Neural progenitor cell (in vitro differentiated cells): Measurements from ENCODE around the gene S100A9. TPM values are rescaled to one million over a fixed set of nuclear protein-coding genes. Genes with fewer than 3 reads are reported as not detected.

Source experiments
- DNase-seq: peaks from one replicate; pipeline ENCODE4 v3.0.0-alpha.2; 2016; ENCODE audit warnings: low spot score
- H2AFZ ChIP-seq: fragments of 200-600 bp; sonication (generic); replicated peaks from 2 replicates; pipeline ENCODE4 v1.6.1; 2016; ENCODE audit warnings: antibody characterized with exemption
- H3F3A ChIP-seq: fragments of 200-600 bp; sonication (generic); 2 replicates; pipeline ENCODE4 v1.6.1; 2016; ENCODE audit warnings: antibody characterized with exemption, low read depth
- H3K27ac ChIP-seq: fragments of 200-600 bp; sonication (generic); 2 replicates; pipeline ENCODE4 v1.5.1; 2016; ENCODE audit warnings: mild to moderate bottlenecking
- H3K27me3 ChIP-seq: fragments of 200-600 bp; sonication (generic); 2 replicates; pipeline ENCODE4 v1.6.1; 2016; ENCODE audit warnings: mild to moderate bottlenecking, moderate library complexity
- H3K36me3 ChIP-seq: fragments of 200-600 bp; sonication (generic); 2 replicates; pipeline ENCODE4 v1.5.1; 2016
- H3K4me1 ChIP-seq: fragments of 200-600 bp; sonication (generic); 2 replicates; pipeline ENCODE4 v1.6.1; 2016; ENCODE audit warnings: mixed run types
- H3K4me2 ChIP-seq: fragments of 200-600 bp; sonication (generic); 2 replicates; pipeline ENCODE4 v1.6.1; 2016
- H3K4me3 ChIP-seq: fragments of 200-600 bp; sonication (generic); 2 replicates; pipeline ENCODE4 v1.5.1; 2016
- H3K79me2 ChIP-seq: fragments of 200-600 bp; sonication (generic); 2 replicates; pipeline ENCODE4 v1.6.1; 2016; ENCODE audit warnings: low read depth
- H3K9ac ChIP-seq: fragments of 200-600 bp; sonication (generic); 2 replicates; pipeline ENCODE4 v1.6.1; 2016
- H3K9me3 ChIP-seq: fragments of 200-600 bp; sonication (generic); 2 replicates; pipeline ENCODE4 v1.5.1; 2016; ENCODE audit warnings: low read depth
- H4K20me1 ChIP-seq: fragments of 200-600 bp; sonication (generic); 2 replicates; pipeline ENCODE4 v1.6.1; 2016; ENCODE audit warnings: low read depth
- H3K27ac Mint-ChIP-seq: 3 replicates; pipeline ENCODE4 v1.8.0; 2021; ENCODE audit warnings: mixed read lengths
- H3K27me3 Mint-ChIP-seq: 2 replicates; pipeline ENCODE4 v1.8.0; 2022; ENCODE audit warnings: low read depth, mild to moderate bottlenecking, inconsistent platforms, moderate library complexity, mixed read lengths; ENCODE audit not compliant: insufficient read depth
- H3K36me3 Mint-ChIP-seq: 3 replicates; pipeline ENCODE4 v1.8.0; 2021; ENCODE audit warnings: mixed read lengths
- H3K4me1 Mint-ChIP-seq: 3 replicates; pipeline ENCODE4 v1.8.0; 2021; ENCODE audit warnings: mixed read lengths
- H3K4me3 Mint-ChIP-seq: 3 replicates; pipeline ENCODE4 v1.8.0; 2021; ENCODE audit warnings: mild to moderate bottlenecking, moderate library complexity, mixed read lengths
- H3K9me3 Mint-ChIP-seq: 3 replicates; pipeline ENCODE4 v1.8.0; 2020; ENCODE audit warnings: mixed read lengths
- EZH2 ChIP-seq: fragments of 200-600 bp; sonication (generic); IDR thresholded peaks from 2 replicates; pipeline ENCODE4 v1.6.1; 2017; ENCODE audit warnings: antibody characterized with exemption, mild to moderate bottlenecking, moderate library complexity
- EZH2phosphoT487 ChIP-seq: fragments of 200-600 bp; sonication (generic); IDR thresholded peaks from 2 replicates; pipeline ENCODE4 v1.6.1; 2017; ENCODE audit warnings: antibody characterized with exemption
- total RNA-seq: library from RNA; depleted of rRNA; stranded (reverse); fragments of >200 nt; gene quantifications from 2 replicates; pipeline ENCODE4 v1.2.3, GENCODE V29; 2015; ENCODE audit warnings: low replicate concordance
- TF ChIP-seq, protein P1 (sequence below): fragments of 200-600 bp; sonication (generic); IDR thresholded peaks from 2 replicates; pipeline ENCODE4 v1.5.1; 2017; ENCODE audit warnings: antibody characterized with exemption, mild to moderate bottlenecking

Gene S100A9
- total RNA-seq, 1 donor from 2014 or later = not detected

DNA sequence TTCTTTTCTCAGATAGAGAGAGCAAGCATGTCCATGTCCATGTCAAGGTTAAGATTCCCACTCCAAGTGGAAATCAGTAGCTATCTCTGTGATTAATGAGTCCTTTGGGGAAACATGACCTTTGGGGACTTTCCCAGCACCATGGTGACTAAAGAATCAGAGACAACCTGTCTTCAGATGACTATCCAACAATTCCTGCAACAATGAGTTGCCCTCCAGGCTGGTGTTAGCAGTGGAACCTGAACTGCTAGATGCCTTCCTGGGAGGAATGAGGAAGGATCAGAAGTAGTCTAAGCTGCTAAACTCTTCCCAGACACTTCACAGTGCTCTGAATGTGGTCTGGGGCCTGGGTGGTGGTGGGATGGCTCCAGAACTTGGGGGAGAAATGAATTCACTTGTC lies 6.5 kb downstream of the S100A9 start:
- Mint-ChIP-seq H3K4me1 (no peaks in the 10 kb centered on the region), H3K27ac (no peak overlapping the region), H3K36me3 (no peaks in the 10 kb centered on the region), H3K27me3 (peaks cover 8% of the 10 kb centered on the region), H3K9me3 (no peaks in the 10 kb centered on the region), H3K4me3 (no peak overlapping the region)
- H4K20me1 ChIP-seq = no peaks in the 10 kb centered on the region
- no peaks in the 10 kb centered on the region for H3K4me1 ChIP-seq
- no peaks in the 10 kb centered on the region for H3F3A ChIP-seq
- no peak overlapping the region for H2AFZ ChIP-seq
- no peaks in the 10 kb centered on the region for H3K9me3 ChIP-seq
- H3K27ac ChIP-seq = no peak overlapping the region
- DNase-seq = no peak
- no peaks in the 10 kb centered on the region for H3K36me3 ChIP-seq
- H3K79me2 ChIP-seq = no peaks in the 10 kb centered on the region
- TF ChIP-seq, protein P1, sequence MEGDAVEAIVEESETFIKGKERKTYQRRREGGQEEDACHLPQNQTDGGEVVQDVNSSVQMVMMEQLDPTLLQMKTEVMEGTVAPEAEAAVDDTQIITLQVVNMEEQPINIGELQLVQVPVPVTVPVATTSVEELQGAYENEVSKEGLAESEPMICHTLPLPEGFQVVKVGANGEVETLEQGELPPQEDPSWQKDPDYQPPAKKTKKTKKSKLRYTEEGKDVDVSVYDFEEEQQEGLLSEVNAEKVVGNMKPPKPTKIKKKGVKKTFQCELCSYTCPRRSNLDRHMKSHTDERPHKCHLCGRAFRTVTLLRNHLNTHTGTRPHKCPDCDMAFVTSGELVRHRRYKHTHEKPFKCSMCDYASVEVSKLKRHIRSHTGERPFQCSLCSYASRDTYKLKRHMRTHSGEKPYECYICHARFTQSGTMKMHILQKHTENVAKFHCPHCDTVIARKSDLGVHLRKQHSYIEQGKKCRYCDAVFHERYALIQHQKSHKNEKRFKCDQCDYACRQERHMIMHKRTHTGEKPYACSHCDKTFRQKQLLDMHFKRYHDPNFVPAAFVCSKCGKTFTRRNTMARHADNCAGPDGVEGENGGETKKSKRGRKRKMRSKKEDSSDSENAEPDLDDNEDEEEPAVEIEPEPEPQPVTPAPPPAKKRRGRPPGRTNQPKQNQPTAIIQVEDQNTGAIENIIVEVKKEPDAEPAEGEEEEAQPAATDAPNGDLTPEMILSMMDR = no peak
- no peak for TF ChIP-seq EZH2phosphoT487
- no peak for TF ChIP-seq EZH2
- H3K9ac ChIP-seq = no peak overlapping the region
- no peaks in the 10 kb centered on the region for H3K27me3 ChIP-seq
- H3K4me3 ChIP-seq = no peak overlapping the region
- no peak overlapping the region for H3K4me2 ChIP-seq

DNA sequence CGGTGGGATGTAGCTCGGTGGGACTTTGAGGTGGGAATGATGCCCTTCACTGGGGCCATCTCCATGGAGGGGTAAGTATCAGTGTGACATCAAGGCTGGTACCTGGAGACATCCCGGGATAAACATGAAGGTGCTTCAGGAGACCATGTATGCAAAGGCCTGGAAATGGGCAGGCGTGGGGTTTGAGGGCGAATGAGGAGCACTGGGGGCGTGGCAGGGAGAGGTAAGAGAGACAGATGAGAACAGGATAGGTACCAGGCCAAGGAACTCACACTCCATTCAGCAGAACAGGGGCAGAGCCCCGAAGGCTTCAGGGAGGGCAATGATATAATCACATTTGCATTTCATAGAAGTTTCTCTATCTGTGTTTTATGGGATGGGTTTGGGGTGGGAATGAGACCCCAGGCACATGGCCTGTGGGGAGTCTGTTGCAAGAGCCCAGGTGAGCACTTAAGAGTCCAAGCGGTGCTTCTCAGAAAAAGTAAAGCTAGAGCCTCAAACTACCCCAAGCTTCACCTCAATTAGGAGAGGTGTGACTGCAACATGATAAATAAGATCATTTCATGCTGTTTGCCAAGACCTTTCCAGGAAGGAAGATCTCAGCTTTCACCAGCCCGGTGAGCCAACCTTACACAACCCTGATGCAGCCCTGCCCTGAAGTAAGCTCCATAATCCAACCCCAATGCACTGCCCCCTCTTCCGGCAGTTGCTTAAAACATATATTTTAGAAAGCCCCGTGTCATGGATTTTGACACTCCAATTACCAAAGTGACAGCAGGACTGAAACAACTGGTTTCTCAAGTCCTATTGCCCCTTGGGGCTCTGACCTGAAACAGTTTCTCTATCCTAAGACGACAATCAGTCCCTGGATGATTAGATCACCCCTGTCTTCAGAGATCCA lies 7.4 kb downstream of the S100A9 start:
- Histone ChIP-seq H3K4me2 (no peak overlapping the region), H3K79me2 (no peaks in the 10 kb centered on the region), H3K9ac (no peak overlapping the region), H2AFZ (no peak overlapping the region), H3K4me3 (no peak overlapping the region), H3K27ac (no peak overlapping the region), H3K36me3 (no peaks in the 10 kb centered on the region), H4K20me1 (no peaks in the 10 kb centered on the region), H3K27me3 (no peaks in the 10 kb centered on the region), H3F3A (no peaks in the 10 kb centered on the region), H3K4me1 (no peaks in the 10 kb centered on the region), H3K9me3 (no peaks in the 10 kb centered on the region)
- Mint-ChIP-seq H3K4me1 (no peaks in the 10 kb centered on the region), H3K36me3 (no peaks in the 10 kb centered on the region), H3K4me3 (no peak overlapping the region), H3K27me3 (peaks cover 10% of the 10 kb centered on the region), H3K9me3 (no peaks in the 10 kb centered on the region), H3K27ac (no peak overlapping the region)
- DNase-seq = no peak
- TF ChIP-seq EZH2phosphoT487 = no peak
- TF ChIP-seq EZH2 = no peak
- TF ChIP-seq, protein P1 = no peak

DNA sequence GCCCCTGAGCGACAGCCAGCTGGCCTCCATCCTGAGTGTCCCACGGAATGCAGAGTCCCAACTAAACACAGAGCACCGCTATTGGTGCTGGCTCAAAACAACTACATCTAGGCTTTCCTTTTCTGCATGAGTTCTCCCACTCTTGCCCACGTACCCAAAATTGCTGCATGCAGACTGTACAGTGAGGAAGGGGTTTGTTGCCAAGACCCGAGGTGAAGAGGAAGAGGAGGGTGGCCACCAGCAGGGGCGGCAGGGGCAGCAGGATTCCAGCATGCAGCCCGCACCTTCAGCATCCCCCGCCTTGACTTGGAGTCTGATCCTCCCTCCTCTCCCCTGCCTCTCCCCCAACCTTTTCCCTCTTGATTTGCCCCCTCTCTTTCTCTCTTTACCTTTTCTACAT lies 8.0 kb downstream of the S100A9 start:
- Mint-ChIP-seq H3K4me1 (no peaks in the 10 kb centered on the region), H3K9me3 (no peaks in the 10 kb centered on the region), H3K27ac (no peak overlapping the region), H3K4me3 (no peak overlapping the region), H3K27me3 (peaks cover 10% of the 10 kb centered on the region), H3K36me3 (no peaks in the 10 kb centered on the region)
- Histone ChIP-seq H3K9ac (no peak overlapping the region), H4K20me1 (no peaks in the 10 kb centered on the region), H2AFZ (no peak overlapping the region), H3K79me2 (no peaks in the 10 kb centered on the region), H3K36me3 (no peaks in the 10 kb centered on the region), H3K4me3 (no peak overlapping the region), H3F3A (no peaks in the 10 kb centered on the region), H3K4me1 (no peaks in the 10 kb centered on the region), H3K4me2 (no peak overlapping the region), H3K9me3 (no peaks in the 10 kb centered on the region), H3K27ac (no peak overlapping the region), H3K27me3 (no peaks in the 10 kb centered on the region)
- TF ChIP-seq, protein P1 = no peak
- TF ChIP-seq EZH2phosphoT487 (no peak), EZH2 (no peak)
- DNase-seq = no peak
